GM10847 (cell line): ENCODE data around the gene STK33.

Source experiments
- POLR2A ChIP-seq: IDR thresholded peaks from 2 replicates; pipeline ENCODE4 v1.6.1; 2011; ENCODE audit not compliant: insufficient read length; ENCODE audit errors: extremely low read depth

Gene STK33

DNA sequence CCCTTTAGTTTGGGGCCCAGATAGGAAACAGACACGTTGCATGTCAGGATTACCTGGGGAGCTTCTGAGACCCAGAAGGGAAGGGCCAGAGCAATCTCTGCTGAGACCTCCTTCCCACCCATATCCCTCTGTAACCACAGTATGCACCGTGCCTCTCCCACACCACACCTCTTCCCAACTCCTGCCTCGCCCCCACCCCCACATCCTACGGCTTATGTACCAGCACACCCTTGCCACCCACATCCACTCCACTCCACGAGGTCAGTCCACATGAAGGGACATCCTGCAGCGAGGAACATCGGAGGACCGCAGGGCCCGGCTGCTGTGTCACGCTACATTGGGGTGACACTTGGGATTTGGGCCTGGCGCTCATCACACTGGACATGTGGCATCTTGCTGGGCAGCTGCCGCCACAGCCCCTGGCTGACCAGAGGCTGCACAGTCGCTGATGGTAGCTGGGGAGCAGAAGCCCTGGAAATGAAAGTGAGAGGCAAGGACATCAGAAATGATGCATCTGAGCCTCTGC is 212.1 kb downstream of the STK33 start:
- no peak for TF ChIP-seq POLR2A

DNA sequence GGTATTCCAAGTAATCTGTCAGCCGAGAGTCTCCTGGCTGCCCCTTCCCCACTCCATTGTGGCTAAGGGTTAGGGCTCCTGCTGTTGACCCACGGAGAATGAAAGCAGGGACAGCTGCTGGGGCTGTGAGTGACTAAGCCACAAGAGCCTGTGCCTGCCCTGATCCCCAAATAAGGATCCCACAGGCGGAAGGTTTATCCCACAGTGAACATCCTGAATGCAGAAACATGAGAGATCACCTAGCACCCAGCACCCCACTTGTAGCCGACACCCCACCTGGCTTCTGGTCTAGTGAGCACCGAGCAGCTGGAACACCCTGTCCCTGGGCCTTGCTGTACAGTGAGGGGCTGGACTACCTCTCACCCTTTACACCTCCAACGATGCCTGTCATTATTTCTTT is 212.7 kb downstream of the STK33 start:
- TF ChIP-seq POLR2A, result no peak

DNA sequence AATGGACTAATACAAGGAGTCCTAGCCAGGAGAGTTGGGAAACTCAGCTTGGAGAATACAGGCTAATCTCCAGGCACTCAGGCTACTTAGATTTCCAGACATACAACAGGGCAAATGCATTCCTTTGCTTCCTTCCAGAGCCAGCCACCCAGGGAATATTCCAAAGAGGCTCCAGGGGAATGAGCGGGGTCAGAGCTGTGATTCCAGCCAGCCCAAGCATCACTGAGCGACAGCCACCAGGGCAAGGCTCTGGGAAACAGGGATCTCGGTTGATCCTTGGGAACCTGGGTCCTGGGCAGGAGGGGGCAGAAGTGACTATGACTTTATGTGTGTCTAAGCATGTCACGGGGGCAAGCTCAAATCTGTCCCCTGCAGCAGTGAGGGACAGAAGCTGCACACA is 218.1 kb downstream of the STK33 start:
- TF ChIP-seq POLR2A, result no peak

DNA sequence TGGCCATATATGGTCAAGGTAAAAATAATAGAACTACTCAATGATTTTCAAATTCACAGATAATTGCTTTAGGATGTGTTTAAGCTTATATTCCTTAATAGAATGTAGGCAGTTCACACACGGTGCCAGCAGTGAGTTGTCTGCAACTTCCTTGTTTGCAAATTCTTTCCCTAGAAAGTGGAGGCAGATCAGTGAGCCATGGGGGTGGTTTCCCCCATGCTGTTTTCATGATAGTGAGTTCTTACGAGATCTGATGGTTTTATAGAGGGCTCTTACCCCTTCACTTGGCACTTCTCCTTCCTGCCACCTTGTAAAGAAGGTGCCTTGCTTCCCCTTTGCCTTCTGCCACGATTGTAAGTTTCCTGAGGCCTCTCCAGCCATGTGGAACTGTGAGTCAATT is 218.6 kb downstream of the STK33 start:
- no peak for TF ChIP-seq POLR2A

DNA sequence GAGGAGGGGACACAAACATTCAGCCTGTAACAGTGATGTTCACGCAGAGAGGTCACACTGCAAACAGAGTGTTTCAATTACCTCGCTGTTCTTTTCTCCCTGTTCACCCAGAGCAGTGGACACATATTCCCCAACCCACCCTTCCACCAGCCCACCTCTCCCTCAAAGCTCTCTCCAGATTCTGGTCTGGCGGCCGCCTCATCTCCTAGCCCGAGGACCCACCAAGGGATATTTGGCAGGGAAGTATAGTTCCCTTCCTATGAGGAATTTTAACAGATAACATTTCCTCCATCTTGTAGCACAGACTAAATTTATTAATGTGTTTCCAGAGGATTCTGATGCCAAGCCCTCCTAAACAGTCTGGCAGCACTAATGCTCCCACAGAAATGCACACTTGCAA is 219.3 kb downstream of the STK33 start:
- TF ChIP-seq POLR2A, result no peak

DNA sequence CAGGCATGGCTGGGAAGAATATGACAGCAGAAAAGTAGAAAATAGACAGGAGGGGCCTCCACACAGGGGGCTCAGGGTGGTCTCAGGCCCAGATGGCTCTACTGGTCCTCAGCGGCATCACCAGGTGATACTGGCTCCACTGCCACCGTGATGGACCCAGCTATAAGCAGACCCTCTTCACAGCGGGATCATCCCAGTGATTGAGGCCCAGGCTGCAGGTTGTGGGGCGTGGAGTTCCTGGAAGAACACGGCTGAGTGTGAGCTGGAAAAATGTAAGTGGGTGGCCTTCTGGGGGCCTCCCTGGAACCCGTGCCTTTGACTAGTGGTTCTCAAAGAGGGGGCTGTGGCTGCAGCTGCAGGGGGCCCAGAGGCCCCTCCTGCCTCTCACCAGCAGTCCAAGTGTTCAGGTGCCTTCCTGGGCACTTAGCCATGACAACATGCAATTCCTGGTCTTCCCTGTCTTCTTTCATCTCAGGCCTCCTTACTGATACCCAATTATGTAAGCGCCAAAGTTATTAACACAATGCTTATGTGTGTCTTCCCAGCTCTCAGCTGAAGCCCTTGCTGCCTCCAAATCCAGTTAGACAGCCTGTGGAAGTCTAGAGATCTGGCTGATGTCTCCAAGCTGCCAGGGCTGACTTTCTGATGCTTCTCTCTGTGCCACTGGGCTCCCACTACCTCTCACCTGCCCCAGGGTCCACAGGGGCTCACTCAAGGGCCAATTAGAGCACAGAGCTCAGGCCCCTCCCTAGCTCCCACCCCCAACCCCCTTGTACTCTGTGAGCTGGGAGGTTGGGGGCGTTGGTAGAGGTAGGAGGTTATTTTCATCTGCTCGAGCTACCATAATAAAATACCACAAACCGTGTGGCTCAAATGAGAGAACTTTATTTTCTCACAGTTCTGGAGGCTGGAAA is 220.3 kb downstream of the STK33 start:
- TF ChIP-seq POLR2A, result no peak

DNA sequence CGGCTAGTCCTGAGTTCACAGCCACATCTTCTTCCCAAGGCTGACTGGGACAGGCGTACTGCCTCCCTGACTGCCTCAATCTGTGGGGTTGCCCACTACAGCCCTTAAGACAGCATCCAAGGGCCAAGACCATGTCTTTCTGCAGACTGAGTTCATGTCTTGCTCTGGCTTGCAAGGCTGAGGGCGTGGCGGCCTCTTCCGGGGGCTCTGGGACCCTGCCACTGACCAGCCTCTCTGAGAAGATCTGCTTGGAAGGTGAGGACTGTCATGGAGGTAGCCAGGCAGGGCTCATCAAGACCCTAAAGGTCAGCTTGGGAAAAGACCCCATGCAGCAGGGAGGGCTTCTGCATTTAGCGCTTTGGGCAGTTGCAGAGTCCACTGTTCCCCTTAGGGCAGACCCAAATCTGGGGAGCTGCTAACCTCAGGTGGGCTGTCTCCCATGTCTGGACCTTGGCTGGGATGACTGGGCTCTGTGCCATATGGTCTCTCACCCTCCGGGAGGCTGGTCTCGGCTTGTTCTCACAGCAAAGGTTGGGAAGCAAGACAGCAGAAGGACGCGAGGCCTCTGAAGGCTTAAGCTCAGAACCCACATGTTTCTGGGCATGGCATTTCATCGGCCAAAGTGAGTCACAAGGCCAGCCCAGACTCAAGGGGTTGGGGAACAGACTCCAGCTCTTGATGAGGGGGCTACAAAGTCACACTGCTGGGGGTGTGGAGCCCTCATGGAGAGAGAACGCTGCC is 221.2 kb downstream of the STK33 start:
- TF ChIP-seq POLR2A, result no peak

DNA sequence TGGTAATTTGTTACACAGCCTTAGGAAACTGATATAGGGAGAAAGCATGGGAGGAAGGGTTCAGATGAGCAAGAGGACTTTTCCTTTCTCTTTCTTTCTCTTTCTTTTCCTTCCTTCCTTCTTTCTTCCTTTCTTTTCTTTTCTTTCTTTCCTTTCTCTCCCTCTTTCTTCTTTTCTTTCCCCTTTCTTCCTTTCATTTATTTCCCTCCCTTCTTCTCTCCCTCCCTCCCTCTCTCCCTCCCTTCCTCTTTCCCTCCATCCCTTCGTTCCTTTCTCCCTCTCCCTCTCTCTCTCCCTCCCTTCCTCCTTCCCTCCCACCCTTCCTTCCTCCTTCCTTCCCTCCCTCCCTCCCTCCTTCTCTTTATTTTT is 222.5 kb downstream of the STK33 start:
- TF ChIP-seq POLR2A, result no peak

DNA sequence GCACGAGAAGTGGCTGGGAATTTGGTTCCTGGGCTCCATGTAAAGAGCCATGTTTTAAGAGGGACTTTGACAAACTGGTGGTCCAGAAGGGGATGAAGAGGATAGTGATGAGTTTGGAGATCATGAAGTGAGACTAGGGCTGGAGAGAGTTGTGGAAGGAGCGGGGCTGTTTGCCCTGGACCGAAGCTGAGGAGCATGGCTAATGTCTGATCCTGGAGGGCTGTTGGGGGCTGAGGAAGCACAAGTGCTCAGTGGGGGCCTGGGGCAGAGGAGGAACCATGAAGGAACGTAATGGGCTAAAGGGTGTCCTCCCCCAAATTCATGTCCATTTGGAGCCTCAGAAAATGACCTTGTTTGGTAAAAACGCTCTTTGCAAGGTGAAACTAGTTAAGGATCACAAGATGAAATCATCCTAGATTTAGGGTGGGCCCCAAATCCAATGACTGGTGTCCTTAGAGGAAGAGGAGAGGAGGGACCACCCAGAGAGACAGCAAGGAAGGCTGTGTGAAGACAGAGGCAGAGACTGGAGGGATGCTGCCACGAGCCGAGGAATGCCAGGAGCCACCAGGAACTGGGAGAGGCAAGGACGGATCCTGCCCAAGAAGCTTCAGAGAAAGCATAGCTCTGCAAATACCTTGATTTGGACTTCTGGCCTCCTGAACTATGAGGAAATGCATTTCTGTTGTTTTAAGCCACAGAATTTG is 223.1 kb downstream of the STK33 start:
- no peak for TF ChIP-seq POLR2A

DNA sequence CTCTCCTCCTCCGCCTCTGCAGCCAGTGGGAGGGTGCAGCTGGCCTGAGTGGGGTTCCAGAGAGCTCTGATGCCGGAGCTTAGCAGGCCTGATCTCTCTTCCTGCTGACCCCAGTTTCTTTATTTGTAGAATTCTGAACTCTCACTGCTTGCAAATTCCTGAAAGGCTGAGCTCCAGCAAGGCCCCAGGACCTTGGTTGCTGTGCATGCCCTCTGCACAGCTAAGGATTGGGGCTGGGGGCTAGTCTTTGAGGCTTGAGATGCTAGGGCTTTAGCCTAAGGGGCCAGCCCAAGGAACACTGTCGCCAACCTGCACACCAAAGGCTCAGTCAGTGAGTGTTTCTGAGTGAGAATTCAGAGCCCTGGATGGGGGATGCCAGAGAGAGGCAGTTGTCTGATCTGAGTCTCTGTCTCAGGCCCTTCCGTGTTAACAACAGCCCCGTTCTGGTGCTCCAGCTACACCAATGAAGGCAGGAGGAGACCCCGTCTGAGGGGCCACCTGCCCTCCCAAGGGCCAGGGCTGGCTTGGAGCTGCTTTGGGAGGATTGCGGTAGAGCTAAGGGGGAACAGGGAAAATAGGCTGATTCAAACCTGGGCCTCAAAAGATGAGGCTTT is 224.3 kb downstream of the STK33 start:
- TF ChIP-seq POLR2A, result no peak

DNA sequence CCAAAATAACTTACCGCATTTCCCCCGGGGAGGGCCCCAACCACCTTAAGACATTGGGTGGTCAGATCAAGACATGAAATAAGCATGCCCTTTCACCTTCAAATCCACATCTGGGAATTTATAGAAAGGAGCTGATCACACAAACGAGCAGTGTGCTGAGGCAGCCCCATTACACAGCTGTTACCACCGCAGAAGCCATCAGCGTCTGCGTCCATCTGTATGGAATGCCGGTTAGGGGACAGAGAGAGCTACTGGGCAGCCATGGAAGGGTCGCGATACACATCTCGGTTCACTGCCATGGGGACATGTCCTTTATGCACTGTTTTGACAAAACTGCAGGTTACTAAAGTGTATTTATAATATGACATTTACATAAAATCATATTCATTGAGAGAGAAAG is 225.3 kb downstream of the STK33 start:
- no peak for TF ChIP-seq POLR2A

DNA sequence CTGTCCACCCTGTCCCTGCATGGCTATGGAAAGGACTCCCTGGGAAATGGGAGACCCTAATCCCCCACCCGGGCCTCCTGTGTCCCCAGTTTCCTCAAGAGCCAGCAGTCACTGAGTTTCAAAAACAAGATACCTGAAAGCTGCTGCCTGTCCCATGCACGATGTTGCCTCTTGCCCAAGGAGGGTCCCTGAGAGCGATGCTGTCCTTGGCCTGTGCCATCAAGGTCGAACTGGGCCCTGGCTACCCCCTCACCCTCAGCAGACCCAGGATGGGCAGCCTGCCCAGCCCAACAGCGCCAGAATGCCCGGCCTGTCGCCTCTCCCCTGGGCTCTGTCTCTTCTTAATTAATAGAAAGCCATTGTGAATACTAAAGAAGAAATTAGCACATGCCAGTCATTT is 225.8 kb downstream of the STK33 start:
- no peak for TF ChIP-seq POLR2A

DNA sequence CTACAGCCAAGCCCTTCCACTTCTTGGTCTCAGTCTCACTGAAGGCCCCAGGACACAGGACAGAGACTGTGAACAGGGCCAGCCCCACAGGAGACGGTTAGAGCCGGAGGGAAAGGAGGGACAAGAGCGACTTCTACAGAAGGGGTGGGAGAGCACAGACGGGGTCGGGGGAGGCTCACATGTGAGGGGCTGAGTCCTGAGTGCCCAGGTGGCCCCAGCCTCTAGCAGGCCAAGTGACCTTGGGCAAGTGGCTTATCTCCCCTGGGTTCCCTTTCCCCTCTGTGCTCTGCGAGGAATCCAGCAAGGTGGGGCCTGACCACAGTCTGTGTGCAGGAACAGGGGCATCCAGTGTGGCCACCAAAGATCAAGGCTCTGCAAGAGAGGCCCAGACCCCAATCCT is 227.7 kb downstream of the STK33 start:
- TF ChIP-seq POLR2A, result no peak

DNA sequence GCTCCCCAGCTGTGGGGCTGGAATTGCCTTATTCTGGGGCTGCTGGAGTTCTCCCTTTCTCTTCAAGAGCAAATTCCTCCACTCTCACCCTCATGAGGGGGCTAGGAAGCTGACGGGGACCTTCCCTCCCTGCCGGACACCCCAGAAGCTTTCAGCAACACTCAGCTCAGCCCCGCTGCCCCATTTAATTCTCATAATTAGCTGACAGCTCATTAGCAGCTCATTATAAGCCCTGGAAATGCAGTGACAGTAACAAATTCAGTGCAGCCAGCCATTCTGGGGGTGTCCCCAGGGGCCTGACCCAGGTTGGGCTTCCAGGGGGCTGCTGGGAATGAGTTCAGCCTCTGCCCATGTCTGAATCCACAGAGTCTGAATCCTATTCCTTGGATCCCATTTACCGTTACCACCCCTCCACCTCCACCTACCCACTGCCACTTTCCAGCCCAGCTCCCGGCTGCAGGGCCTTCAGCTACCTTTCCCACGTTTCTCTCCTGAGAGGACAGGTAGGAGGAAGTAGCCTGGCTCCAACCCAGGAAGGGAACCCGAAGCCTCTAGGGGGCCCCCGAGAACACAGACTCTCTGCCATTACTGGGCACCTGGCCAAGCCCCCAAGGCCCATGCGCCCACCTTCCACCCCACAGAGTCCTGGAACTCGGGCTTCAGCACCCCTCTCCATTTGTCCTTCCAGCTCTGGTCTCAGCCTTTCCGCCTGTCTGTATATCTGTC is 228.6 kb downstream of the STK33 start:
- no peak for TF ChIP-seq POLR2A

DNA sequence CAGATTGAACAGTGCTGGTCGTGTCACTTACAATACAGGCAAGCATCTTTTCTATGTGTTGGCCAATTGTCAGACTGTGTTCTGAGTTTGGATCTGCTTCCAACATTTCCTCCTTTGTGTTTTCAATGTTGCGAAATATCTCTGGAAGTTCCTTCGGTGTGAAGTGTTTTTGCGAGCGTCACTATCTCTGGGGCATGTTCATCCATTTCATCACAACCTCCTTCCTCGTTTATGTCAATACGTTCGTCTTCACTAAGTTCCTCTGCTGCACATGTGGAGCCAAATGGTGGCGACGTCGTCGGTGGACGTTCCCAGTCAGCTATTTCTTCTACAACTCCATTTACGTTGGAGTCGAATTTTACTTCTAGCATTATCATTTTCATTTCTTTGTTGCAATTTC is 230.1 kb downstream of the STK33 start:
- TF ChIP-seq POLR2A, result no peak
